ENCODE data around the gene PPP2R2B. TPM values are rescaled to one million over a fixed set of nuclear protein-coding genes. Genes with fewer than 3 reads are reported as not detected.

PPP2R2B gene
- polyA plus RNA-seq, 1 donor = 11.5 TPM

GRCh38 chr5:146889169-146889568 lies 10.6 kb upstream of the PPP2R2B start:
- DNase-seq = no peak

DNA sequence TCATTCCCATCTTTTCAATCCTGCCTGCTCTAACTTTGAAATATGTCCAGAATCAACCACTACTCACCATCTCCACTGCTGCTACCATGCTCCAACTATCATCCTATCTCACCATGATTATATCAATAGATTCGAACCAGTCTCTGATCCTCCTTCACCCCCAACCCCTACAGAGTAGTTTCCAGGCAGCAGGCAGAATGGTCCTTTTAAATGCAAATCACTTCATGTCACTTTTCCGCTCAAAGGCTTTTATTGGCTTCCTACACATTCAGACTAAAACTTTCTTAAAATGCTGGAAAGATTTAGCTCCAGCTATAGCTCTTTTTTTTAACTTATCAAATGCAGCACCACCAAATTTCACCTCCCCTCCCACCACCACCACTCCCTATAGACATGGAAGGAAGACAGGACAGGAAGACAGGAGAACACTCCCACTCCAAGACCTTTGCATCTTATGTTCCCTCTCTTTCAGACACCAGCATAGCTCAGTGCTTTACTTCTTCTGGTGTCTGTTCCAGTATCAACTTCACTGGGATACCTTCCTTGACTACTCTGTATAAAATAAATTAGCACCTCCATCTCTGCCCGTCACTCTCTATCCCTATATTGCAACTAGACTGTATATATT lies 9.9 kb upstream of the PPP2R2B start:
- DNase-seq = no peak

DNA sequence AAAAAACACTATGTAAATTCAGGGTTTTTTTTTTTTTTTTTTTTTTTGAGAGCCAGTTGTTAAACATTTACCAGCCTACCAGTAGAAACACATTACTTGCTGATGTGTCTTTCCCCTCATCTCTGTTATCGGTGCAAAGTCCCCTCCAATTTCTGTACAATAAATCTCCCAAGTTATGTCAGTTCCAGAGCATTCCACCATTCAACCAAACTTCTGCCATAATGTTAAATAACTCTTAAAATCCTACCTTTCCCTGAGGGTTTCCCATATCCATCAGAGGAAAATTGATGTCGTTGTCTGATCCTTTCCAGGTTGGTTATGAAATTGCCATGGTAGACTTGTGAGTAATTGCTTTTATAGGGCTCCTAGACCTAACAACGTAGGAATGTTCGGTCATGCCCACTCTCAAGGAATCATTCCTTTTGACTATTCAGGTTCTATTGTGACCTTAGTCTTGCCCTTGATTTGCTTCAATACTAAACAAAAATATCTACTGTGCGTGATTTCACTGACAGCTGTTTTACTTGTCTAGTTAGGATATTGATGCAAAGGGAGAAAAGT lies 5.6 kb upstream of the PPP2R2B start:
- no peak for DNase-seq

DNA sequence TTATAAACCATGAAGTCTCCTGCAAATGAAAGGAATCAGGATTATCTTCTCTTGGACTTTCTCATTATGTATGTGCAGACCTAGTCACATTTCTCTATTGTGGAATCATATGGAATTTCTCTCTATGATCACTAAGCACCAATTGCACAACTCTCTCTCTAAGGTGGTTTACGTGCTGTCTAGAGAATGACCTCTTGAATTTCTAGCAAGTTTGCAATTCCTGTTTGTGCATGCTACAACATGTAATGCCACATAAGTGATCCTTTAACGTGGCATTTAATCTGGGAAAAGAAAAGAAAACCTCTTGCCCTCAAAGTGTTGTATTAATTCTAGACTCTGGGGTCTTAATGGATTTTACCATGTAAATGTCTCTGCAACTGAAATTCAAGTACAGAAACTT lies 5.0 kb upstream of the PPP2R2B start:
- no peak for DNase-seq

- DNase-seq = no peak
Observed at GRCh38 chr5:146880966-146881365, 2.4 kb upstream of the PPP2R2B start.

DNA sequence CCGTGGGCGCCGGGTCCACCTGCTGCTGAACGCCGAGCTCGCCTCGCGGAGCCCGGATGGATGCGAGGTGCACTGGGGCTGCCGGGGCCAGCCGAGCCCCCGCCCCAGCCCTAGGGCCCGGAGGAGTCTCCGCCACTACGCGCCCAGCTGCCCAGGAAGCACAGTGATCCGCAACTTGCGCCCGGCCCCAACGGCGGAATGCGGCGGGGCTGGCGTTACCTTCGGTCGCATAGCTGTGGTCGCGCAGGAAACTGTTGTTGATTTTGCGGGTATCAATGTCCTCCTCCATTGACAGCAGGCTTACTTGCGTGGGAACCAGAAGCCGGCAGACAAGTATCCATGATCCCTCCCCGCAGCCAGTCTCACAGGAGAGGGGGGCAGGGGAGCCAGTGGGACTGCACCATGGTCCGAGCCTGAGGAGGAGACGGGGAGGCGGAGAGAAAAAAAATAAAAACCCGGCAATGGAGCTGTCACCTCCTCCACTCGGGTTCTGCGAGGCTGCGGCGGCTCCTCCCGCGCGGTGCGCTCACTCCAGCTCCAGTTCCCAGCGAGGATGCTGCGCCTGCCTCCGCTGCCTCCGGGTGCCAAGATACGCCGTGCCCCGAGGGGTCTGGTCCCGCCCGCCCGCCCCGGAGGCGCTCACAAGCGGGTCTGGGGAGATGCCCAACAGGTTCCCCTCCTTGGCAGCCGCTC lies 628 bp downstream of the PPP2R2B start:
- peak; percentile 30 for DNase-seq

DNA sequence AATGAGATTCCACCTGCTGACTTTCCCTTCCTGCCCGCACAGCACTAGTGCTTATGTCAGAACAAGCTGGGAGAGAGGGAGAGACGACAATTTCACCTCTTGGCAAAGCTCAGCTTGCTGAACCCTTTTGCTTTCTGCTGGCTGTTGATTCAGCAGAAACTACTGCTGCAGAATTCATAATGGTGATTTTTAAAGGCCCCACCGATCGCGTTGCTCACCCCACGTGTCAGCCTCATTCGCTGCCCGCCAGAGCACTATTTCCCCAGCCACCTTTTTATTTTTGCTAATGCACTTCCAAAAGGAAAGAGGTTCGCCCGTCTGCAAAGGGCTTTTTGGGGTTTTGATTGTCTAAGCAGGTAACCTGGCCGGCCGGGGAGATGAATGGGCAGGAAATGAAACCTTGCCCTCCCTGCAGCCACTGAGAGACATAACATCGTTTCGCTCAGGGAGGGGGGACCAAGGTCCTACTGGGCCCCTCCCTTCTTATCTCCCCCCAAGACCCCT lies 1.3 kb downstream of the PPP2R2B start:
- DNase-seq = no peak

GRCh38 chr5:146873186-146873917 lies 5.2 kb downstream of the PPP2R2B start:
- no peak for DNase-seq

DNA sequence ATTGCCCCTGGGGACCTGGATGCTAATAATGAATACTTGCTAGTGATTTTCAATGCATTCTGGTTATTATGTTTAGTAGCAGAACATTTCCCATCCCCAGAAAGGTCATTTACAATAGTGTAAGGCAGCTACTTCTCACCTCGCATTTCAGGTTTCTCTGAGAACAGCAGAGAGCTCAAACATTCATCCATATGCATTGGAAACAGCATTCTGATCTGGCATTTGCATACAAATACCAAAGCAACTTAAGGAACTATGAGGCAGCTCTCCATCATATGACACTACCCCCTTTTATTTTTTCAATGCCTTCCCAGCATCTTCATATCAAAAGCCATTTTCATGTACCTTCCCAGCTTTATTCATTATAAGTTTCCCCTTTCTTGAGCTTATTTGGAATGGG lies 6.4 kb downstream of the PPP2R2B start:
- no peak for DNase-seq

DNA sequence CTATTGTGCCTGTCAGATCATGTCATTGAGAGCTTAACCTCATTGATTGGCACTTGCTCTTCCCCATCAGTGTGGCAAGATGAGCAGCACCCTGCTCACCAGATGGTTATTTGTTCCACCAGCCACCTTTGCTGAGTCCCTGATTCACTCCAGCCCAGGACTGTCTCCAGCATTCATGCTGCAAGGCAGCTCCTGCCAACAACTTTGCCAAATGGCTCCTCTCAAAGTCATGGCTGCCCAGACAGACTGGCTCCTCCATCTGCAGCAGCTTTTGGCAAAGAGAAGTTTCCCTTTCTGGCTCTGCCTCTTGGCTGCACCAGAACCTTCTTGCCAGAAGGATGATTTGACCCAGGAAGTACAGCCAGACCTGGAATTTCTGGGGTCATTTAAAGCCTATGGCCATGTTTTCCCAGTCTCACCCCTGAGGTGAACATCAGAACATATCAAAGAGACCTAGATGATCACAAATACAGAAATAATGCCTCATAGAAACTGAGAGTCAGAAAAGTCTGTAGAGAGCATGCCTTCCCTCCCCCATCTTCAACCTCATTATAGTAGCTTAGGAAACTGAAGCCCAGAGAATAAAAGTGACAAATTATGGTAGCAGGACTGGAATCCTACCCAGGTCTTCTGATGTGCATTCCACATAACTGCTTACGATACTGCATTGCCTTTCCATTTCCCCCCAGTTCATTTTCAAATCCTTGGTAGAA lies 10.4 kb downstream of the PPP2R2B start:
- no peak for DNase-seq

GRCh38 chr5:146866263-146866662 lies 12.3 kb downstream of the PPP2R2B start:
- DNase-seq = no peak

DNA sequence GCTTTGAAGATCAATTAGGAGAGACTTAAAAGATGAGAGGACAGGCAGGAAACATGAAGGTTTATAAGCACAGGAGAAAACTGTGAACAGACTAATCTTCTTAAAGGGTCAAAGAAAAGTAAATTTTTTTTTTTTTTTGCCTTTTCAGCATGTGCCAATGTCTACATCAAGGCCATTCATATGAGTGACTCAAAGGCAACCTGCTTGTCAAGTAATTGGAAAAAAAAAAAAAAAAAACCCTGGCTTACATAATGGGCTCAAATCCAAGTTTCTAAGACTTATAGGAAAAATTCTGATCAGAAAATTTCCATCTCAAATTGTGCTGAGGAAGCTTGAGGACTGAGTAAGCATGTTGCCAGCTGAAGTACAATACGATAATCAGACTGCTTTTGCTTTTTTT lies 15.9 kb downstream of the PPP2R2B start:
- no peak for DNase-seq

DNA sequence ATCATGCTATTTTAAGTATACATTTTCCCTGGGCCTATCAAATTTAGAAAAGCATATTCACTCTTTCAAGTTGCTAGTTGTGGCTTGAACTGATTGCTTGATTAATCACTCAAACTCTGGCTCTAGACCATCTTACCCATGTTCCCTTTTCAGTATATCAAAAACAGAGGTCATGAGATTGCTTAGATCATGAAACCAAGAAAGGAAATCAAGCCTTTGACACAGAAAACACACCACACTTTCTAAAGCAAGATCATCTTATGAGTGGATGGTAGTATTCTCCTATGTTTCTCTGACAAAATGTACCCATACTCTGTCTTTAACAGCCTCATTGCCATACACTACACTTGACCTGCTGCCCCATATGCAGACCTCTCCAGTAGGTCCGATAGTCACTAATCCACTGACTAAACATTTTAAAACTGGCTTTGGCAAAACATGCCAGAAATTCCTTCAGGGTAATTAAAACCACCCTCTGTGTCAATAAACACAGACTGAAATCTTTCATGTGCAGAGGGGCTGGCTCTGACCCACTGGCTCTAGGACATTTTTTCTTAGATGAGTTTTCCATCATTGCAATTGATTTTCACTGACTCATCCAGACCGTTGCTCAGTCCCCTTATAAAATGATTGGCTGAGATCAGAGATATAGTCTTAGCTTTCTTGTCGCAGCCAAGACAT lies 18.2 kb downstream of the PPP2R2B start:
- DNase-seq = no peak

DNA sequence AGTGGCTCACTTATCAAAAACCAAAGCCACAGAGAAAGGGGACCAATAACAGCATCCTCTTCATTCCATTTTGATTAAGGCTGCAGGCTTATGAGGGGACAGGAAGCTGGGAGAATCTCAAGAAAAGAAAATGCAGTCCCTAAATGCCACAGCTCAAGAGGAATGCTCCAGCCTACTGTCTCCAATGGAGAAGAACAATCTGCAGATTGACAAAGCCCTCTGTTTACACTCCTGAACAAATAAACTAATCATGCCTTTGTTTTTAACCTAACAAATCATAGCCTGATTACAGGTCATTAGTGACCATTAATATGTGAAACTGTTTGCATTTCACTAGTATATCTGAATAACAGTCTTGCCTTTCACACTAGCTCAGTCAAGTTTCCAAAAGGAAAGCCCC lies 26.5 kb downstream of the PPP2R2B start:
- no peak for DNase-seq

DNA sequence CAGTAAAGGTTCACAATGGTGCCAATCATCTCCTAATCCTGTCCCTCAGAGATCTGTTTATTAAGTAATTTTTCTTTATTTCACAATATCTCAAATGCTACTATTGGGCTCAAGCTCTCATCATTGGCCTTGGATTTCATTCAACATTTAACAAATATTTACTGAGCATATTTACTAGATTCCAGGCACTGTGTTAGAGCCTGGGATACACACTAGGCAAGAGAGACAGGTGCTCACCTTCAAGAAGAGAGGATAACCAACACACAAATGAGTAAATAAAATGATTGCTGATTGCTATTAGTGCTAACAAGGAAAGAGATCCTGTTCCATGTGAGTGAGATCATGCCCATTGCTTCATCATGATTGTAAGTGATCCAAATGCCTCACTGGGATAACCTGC lies 27.4 kb downstream of the PPP2R2B start:
- no peak for DNase-seq

DNA sequence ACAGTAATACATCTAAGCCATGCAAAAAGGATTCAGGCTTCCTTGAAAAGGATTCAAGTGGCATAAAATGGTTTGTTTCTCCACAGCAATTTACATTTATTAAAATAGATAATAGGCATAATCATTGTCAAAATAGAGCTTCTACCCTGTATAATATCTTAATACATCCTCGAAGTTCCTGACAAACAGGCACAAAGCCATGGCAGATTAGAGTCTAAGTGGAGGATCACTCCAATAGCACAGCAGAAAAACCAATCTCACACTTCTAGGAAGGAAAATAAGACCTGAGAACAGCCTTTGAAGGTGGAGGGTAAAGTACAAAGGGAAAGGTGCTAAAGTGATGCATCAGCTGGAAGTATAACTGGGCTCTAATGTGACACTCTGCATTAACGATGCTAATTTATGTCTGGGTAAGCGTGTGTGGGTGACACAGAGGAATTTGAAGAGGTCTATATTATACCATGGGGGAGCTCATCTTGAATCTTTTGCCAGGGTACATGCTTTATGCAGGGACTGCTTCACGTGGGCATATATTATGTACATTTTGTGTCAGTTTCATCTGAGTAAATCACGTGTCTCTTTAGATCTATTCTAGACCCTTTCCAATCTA lies 28.8 kb downstream of the PPP2R2B start:
- DNase-seq = no peak

GRCh38 chr5:146848133-146848532 lies 30.4 kb downstream of the PPP2R2B start:
- no peak for DNase-seq

GRCh38 chr5:146840016-146840415 lies 38.5 kb downstream of the PPP2R2B start:
- no peak for DNase-seq

DNA sequence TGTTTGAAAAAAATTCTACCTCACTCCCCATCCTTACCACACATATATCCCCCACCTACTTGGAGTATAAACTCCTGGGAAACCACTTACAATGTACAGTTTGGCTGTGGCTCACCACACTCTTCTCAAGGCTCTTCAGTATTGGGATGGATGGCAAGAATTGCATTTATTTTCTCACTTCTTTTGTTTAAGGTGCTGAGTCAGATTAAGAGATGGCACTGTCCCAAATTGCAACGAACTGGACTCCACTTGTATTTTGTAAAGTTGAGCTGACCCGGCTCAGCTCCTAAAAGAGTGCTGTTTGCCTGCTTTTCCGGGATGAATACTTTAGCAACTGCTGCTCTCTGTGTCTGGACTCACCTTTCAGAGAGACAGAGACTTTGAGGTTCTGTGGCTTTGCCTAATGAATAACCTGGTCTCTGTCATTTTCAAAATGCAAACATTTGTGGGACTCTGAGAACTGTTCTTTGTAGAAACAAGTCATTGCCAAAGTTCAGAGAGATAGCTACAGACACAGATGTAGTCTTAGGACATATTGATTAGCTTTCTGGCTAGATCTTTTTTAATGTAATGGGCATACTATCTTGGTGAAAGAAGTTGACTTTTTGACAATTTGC lies 42.2 kb downstream of the PPP2R2B start:
- DNase-seq = no peak

DNA sequence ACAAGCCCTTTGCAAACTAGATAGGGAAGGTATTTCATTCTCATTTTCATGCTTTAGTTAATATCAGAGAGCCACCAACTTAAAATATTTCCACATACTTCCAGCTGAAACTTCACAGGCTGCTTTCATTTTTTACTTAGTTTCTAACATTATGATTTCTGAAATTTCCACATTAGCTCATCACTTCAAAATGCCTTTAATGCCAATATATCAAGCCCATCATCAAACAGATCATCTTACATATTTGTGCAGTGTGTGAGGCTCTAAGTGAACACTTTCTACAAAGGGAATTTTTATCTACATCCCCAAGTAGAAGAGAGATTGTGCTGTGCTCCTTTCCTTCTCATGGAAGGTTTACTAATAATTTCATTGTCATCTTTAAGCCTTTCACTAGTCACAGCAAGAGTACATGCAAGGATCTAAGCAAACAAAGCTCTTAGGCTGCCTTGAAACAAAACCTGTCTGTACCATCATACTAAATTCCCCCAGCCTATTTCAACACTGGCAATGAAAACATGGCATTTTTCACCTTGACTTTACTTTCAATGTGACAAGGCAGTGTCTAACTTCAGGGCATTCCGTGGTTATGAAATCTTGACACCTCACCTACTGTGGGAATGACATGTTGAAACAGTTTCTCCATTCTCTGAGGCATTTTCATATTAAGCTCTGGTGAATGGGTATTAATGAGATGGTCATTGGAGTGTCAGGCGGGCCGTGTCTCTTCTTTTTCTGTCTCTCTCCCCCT lies 45.4 kb downstream of the PPP2R2B start:
- no peak for DNase-seq
